WERI-Rb-1 (cell line): ENCODE results near the gene SLC10A1.

Experiments used
- DNase-seq: peaks from one replicate; pipeline ENCODE4 v3.0.0-alpha.2; 2020
- H3K27ac ChIP-seq: fragments of 250-450 bp; sonication (Bioruptor Pico); 2 replicates; pipeline ENCODE4 v1.5.1; 2020; ENCODE audit warnings: mild to moderate bottlenecking, moderate library complexity
- H3K27me3 ChIP-seq: fragments of 250-450 bp; sonication (Bioruptor Pico); 2 replicates; pipeline ENCODE4 v1.5.1; 2021; ENCODE audit warnings: mild to moderate bottlenecking, low read depth, moderate library complexity; ENCODE audit not compliant: insufficient read depth, severe bottlenecking
- H3K36me3 ChIP-seq: fragments of 250-450 bp; sonication (Bioruptor Pico); 2 replicates; pipeline ENCODE4 v1.5.1; 2020; ENCODE audit warnings: mild to moderate bottlenecking, moderate library complexity
- H3K4me3 ChIP-seq: 2 replicates; pipeline ENCODE4 v1.5.1; 2011; ENCODE audit warnings: low read depth, mild to moderate bottlenecking, control low read depth, low read length
- H3K9me3 ChIP-seq: fragments of 250-450 bp; sonication (Bioruptor Pico); 2 replicates; pipeline ENCODE4 v1.5.1; 2021; ENCODE audit warnings: mild to moderate bottlenecking, moderate library complexity; ENCODE audit not compliant: severe bottlenecking
- TF ChIP-seq, protein P1 (sequence below): IDR thresholded peaks from 2 replicates; pipeline ENCODE4 v1.5.1; 2011; ENCODE audit warnings: low read depth, mild to moderate bottlenecking, control low read depth, inconsistent platforms, low read length

Gene SLC10A1

DNA sequence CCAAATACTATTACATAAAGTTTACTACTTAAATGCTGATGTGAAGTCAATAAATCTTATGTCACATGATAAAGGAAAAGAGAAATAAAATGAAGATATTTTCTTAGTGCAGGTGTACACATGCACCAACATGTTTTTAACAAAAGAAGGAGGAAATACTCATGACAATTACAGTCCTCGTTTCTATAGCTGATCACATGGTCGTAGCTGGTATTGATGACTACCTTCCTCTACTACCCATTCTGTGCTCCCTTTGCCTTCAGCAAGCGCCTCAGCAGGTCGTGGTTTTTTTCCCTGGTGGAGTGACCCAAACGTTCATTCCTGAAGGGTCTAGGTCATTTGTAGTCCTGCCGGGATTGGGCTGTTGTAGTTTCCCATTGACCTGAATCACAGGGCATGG, 25.4 kb upstream of the SLC10A1 start:
- TF ChIP-seq, protein P1, sequence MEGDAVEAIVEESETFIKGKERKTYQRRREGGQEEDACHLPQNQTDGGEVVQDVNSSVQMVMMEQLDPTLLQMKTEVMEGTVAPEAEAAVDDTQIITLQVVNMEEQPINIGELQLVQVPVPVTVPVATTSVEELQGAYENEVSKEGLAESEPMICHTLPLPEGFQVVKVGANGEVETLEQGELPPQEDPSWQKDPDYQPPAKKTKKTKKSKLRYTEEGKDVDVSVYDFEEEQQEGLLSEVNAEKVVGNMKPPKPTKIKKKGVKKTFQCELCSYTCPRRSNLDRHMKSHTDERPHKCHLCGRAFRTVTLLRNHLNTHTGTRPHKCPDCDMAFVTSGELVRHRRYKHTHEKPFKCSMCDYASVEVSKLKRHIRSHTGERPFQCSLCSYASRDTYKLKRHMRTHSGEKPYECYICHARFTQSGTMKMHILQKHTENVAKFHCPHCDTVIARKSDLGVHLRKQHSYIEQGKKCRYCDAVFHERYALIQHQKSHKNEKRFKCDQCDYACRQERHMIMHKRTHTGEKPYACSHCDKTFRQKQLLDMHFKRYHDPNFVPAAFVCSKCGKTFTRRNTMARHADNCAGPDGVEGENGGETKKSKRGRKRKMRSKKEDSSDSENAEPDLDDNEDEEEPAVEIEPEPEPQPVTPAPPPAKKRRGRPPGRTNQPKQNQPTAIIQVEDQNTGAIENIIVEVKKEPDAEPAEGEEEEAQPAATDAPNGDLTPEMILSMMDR, result no peak
- peaks cover 5% of the 10 kb centered on the region for H3K27me3 ChIP-seq
- H3K36me3 ChIP-seq, result no peaks in the 10 kb centered on the region
- no peak for DNase-seq
- peaks cover 2% of the 10 kb centered on the region for H3K9me3 ChIP-seq
- H3K4me3 ChIP-seq, result no peak overlapping the region
- no peak overlapping the region for H3K27ac ChIP-seq

DNA sequence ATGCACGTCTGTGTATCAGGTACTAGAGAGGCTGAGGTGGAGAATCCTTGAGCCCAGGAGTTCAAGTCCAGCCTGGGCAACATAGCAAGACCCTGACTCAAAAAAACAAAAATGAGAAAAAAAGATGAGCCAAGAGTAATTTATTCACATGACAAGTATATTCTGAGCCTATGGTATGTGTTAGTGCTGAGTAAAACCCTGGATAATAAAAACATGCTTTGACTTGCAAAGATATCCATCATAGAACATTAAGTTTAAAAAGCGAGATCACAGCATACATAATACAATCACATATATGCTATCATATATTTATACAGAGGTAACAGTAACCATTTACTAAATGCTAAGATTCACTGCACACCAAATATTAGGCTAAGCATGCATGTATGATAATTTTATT, 23.9 kb upstream of the SLC10A1 start:
- no peak for DNase-seq
- Histone ChIP-seq H3K4me3 (no peak overlapping the region), H3K27ac (no peak overlapping the region), H3K27me3 (peaks cover 7% of the 10 kb centered on the region), H3K36me3 (no peaks in the 10 kb centered on the region), H3K9me3 (peaks cover 2% of the 10 kb centered on the region)
- TF ChIP-seq, protein P1, result no peak

DNA sequence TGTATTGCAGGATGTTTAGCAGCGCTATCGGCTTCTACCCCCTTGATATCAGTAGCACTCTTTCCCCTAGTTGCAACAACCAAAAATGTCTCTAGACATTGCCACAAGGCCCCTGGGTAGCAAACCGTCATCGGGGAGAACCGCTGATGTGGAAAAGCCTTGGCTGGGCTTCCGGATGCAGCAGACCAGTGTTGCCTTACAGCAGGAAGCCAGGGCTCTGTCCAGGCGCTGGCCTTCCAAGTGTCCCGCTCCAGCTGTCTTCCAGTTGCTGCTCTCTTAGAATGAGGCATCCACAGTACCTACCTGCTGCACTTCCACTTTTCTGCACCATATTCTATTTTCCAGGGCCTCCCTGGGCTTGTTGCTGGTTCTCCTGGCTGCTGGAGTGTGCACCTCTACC, 22.6 kb upstream of the SLC10A1 start:
- TF ChIP-seq, protein P1, result no peak
- DNase-seq, result no peak
- Histone ChIP-seq H3K4me3 (no peak overlapping the region), H3K27ac (no peak overlapping the region), H3K9me3 (no peaks in the 10 kb centered on the region), H3K27me3 (peaks cover 7% of the 10 kb centered on the region), H3K36me3 (no peaks in the 10 kb centered on the region)

DNA sequence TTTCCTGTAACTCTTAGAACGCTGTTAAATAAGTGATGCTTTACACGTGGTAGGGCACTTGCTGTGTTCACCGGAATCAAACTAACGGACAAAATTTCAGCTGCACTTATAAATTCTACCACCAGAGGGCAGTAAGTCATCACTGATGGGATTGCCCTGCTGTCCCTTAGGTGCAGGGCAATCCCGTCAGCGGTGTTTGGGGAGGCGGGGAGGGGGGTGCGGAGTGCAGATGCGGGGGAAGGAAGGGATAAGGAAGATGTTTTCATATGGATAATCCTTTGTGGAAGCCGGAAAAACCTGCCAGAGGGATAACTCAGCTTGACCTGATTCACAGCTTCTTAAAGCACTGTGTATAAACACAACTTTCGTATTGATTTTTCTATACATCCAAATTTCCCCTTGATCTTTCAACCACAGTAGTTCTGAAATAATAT, 21.7 kb upstream of the SLC10A1 start:
- DNase-seq, result peak; percentile 88
- TF ChIP-seq, protein P1, result peak; percentile 77
- no peaks in the 10 kb centered on the region for H3K36me3 ChIP-seq
- H3K9me3 ChIP-seq, result no peaks in the 10 kb centered on the region
- peaks cover 10% of the 10 kb centered on the region for H3K27me3 ChIP-seq
- H3K4me3 ChIP-seq, result no peak overlapping the region
- no peak overlapping the region for H3K27ac ChIP-seq

DNA sequence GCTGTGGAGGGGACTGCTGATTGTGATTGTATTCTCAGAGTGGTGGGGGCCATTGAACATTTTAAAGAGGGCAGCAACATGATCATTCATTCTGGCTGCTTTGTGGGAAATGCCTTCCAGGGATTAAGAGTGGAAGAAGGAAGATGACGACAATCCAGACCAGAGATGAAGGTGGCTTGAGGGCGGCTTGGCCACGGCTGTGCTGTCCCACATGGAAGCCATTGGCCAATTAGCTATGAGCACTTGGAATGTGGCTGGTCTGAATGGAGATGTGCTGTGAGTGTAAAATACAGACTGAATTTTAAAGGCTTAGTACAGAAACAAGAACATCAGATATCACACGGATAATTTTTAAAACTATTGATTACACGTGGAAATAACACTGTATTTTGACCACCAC, 19.2 kb upstream of the SLC10A1 start:
- TF ChIP-seq, protein P1, result no peak
- H3K27me3 ChIP-seq, result peaks cover 10% of the 10 kb centered on the region
- no peak overlapping the region for H3K27ac ChIP-seq
- H3K9me3 ChIP-seq, result no peaks in the 10 kb centered on the region
- DNase-seq, result no peak
- H3K4me3 ChIP-seq, result no peak overlapping the region
- no peaks in the 10 kb centered on the region for H3K36me3 ChIP-seq

DNA sequence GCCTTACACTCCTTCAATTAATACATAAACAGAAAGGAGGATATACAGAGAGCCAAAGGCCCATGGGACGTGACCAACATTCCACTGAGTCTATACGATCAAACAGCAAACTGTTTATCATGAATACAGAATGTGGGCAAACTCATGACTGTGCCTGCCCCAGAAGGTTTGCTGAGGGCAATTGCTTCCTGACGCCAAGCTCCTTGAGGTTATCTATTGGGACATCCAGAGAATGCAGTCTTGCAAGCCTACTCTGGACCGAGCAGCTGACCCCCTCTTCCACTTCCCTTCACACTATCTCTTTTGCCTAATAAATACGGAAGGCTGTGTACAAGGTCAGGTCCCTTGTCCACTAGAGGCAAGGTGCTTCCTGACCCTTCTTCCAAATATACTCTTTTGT, 18.5 kb upstream of the SLC10A1 start:
- no peak for DNase-seq
- Histone ChIP-seq H3K9me3 (no peaks in the 10 kb centered on the region), H3K27me3 (peaks cover 10% of the 10 kb centered on the region), H3K36me3 (no peaks in the 10 kb centered on the region), H3K27ac (no peak overlapping the region), H3K4me3 (no peak overlapping the region)
- TF ChIP-seq, protein P1, result no peak
